IPS-18c (cell line): ENCODE data around the gene CBX7.

Experiments
- H3K4me3 ChIP-seq: 2 replicates; pipeline ENCODE4 v1.7.0; 2013; ENCODE audit warnings: low read depth, mild to moderate bottlenecking, low read length, moderate library complexity; ENCODE audit not compliant: insufficient read depth
- H3K9me3 ChIP-seq: one replicate; pipeline ENCODE4 v1.6.1; 2013; ENCODE audit warnings: mild to moderate bottlenecking, low read length, moderate library complexity; ENCODE audit not compliant: control insufficient read depth, insufficient read depth

Gene CBX7

DNA sequence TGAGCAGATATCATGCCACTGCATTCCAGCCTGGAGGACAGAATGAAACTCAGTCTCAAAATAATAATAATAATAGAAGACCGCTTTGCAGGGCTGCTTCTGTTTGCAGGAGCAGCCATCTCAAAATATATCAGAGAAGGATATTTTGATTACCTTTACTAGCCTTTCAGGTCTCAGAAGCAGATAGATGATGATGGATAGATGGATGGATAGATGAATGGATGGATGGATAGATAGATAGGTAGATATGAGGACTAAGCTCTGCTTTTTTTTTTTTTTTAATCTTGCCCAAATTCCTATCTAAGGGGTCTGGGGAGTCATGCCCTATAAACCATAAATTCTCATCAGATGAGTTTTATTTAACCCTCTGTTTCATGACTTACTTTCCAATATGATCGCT lies 36.9 kb downstream of the CBX7 start:
- Histone ChIP-seq H3K9me3 (no peaks in the 10 kb centered on the region), H3K4me3 (no peak overlapping the region)

DNA sequence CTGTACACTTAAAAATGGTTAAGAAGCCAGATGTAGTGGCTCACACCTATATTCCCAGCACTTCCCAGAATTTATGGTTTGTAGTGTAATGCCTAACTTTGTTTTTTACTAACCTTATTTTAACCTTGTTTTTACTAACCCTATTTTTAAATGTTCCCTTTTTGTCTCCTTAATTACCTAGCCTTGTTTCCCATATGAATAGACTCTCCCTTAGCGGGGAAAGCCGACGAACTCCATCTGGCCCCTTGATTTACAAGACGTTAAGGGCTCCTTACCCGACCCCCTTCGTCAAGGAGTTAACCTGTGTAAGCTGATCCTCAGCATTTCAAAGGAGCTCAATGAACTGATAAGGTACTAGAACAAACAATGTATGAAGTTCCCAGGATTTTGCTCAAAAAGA lies 38.4 kb downstream of the CBX7 start:
- Histone ChIP-seq H3K9me3 (no peaks in the 10 kb centered on the region), H3K4me3 (no peak overlapping the region)

DNA sequence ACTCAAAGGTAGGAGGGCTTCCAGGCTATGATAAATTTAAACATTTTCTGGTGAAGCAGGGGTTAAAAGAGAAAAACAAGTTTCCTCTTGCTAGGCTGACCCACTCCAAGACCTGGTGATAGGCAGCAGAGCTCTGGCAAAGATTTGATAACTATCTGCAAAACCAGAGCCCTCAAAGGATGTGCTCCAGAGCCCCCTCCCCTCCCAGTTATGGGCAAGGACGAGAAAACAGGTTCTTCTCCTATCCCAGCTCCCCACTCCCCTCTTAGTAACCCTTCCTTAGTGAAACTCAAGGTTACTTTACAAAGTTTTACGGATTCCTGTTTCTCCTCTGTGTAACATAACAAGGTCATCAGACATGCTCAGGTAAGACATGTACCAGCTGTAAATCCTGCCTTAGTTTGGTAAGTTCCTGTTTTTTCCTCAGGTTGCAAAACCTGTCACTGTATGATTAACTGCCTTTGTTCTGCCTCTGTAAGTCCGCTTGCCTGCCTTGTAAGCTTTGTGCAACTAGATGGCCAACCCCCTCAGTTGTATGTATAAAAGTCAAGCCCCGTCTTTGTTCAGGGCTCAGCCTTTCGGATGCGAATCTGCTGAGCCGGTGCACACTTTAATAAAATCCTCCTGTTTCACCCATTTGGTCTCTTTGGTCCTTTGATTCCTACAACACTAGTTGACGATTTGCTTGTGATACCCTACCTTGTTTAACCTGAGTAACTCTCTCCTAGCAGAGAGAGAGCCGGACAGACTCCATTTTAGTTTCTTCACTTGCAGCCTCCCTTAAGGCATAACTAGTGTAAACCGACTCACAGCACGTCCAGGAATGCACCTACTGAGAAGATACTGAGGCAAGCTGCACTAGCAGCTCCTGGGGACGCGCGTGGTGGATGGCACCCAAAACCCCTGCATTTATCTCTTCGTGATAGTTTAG lies 41.6 kb downstream of the CBX7 start:
- no peaks in the 10 kb centered on the region for H3K9me3 ChIP-seq

DNA sequence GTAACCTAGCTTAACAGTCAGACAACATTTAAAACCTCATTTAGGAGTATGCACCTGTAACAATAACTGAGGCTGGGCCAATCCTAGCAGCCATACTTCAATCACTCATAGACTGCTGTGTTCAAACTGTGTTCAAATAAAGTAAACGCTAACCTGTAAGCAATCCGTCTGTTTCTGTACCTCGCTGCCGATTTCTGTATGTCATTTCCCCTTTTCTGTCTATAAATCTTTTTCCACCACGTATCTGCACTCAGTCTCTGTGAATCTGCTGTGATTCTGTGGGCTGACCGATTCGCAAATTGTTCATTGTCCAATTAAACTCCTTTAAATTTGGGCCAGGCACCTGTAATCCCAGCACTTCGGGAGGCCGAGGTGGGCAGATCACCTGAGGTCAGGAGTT lies 43.1 kb downstream of the CBX7 start:
- no peaks in the 10 kb centered on the region for H3K9me3 ChIP-seq
- H3K4me3 ChIP-seq: no peak overlapping the region

More for the DNA sequence above, 41.6 kb downstream of the CBX7 start:
- H3K4me3 ChIP-seq: no peak overlapping the region

DNA sequence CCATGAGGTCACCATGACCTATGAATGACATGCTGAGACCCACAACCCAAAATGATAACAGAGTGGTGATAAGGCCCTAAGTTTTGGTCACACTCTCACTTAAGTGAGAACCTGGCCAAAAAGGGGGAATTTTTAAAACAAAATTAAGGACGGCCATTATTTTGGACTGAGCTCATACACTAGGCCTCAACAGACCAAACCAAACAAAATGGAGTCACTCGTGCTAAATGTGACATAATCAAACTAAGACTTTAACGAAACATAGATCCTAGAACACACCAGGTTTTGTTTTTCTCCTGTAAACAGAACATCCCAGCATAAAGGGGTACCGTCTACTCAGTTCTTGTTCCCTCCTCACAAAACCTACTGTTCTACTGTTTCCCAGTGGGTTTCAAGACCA lies 44.0 kb downstream of the CBX7 start:
- no peak overlapping the region for H3K4me3 ChIP-seq
- H3K9me3 ChIP-seq: no peaks in the 10 kb centered on the region

DNA sequence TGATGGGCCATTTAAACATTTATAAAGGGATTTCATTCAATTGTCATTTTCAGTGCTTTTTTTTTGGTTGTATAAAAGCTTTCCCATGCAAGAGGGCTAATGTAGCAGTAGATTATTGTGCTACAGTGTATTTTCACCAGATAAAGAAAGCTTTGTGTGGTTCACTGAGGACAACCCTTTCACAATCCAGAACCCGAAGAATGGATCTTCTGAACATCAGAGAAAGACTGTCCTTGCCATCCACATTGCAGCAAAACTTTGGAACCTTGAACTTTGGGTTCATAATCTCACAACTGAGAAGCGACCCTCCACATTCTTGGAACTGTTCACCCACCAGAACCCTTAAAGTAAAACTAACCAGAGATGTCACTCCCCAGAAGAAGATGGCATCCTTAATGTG lies 46.2 kb downstream of the CBX7 start:
- no peak overlapping the region for H3K4me3 ChIP-seq
- no peaks in the 10 kb centered on the region for H3K9me3 ChIP-seq

DNA sequence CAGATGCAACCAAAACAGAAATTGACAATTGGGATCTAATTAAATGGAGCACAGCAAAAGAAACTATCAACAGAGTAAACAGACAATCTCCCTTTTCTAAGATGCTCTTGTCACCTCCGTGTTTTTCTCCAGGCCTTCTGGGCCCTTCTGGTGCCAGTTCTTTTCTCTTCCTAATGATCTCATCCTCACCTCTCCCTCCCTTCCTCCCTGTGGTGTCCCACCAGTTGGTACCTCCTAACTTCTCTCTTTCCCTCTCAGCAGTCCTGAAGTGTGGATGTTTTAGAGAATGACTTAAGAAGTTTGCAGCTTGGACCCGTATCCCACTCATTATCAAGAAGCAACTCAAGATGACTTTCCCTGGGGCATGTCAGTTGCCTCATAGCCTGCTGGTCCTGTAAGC lies 49.0 kb downstream of the CBX7 start:
- no peaks in the 10 kb centered on the region for H3K9me3 ChIP-seq

DNA sequence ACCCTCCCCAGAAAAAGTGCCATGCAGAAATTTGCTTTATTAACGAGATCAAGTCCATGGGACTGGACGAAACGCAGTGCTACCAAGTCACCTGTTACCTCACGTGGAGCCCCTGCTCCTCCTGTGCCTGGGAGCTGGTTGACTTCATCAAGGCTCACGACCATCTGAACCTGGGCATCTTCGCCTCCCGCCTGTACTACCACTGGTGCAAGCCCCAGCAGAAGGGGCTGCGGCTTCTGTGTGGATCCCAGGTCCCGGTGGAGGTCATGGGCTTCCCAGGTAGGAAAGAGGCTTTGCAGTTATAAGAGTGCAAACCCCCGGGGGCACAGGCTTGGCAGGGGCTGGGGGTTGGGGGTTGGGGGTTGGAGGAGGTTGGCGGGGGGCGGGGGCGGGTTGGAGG lies 51.3 kb downstream of the CBX7 start:
- no peak overlapping the region for H3K4me3 ChIP-seq

More for the DNA sequence above, 49.0 kb downstream of the CBX7 start:
- H3K4me3 ChIP-seq: no peak overlapping the region

DNA sequence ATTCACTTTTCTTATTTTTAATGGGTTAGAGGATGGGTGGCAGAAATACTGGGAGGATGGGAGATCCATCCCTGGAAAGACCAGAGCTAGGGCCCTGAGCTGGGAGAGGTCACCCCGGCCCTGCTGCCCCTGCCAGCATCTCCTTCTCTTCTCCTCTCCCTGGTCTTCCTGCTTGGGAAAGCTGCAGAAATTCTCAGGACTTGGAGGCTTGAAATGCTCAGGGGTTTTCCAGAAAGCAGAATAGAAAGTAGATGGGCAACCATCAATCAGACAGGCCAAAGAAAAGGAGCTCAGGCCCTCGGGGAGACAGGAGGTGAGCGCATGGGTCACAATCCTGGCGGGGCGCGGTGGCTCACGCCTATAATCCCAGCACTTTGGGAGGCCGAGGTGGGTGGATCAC lies 53.9 kb downstream of the CBX7 start:
- no peak overlapping the region for H3K4me3 ChIP-seq

More for the DNA sequence above, 51.3 kb downstream of the CBX7 start:
- no peaks in the 10 kb centered on the region for H3K9me3 ChIP-seq

DNA sequence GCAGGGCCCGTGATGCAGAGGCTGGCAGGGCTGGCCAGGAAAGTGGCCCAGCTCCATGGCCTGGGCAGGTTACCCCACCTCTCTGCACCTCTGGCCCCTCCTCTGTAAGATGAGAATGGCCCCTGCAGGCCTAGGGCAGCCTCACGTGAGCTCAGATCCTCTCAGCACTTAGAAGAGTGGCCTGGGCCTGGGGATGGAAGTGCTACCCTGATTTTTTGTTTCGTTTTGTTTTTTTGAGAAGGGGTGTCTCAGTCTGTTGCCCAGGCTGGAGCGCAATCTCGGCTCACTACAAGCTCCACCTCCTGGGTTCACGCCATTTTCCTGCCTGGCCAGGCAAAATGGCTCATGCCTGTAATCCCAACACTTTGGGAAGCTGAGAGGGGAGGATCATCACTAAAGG lies 54.5 kb downstream of the CBX7 start:
- no peaks in the 10 kb centered on the region for H3K9me3 ChIP-seq
- no peak overlapping the region for H3K4me3 ChIP-seq

More for the DNA sequence above, 53.9 kb downstream of the CBX7 start:
- no peaks in the 10 kb centered on the region for H3K9me3 ChIP-seq

DNA sequence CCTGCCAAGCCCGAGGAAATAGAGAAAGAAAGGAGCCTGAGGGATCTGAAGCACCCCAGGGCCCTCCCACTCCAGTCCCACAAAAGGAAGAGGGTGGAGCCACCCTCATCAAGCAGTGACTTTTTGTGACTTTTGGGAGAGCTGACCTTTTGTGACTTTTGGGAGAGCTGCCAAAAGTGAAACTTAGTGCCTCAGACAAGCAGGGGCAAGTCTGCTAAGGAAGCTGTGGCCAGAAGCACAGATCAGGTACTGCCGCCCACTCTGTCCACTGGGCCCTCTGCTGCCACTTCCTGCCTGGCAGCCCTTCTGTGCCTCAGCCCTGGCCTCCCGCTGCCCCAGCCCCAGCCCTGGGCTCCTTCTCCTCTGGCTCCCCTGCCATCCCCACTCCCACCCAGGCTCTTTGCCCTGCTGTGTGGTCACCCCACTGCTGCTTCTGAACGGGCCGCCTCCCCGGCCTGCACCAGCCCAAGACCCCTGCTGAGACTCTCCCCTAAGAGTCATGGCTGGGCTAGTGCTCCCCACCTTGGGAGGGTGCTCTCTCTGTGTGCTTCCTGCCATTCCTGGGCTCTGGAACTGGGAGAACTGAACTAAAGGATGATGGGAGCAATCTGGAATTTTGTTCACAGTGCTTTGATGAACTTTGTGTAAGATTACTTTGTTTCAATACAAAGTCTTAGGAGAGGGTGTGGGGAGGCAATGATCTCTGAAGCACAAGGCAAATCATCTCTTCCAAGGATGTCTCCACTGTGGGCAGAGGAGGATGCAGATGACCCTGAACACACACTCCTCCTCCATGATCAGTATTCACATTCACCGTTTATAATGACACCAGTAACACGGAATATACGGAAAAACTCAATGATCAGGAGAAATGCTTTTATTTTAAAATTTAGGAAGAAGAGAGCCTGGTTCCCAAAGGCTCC lies 55.1 kb downstream of the CBX7 start, which contains the start of gene APOBEC3H:
Gene APOBEC3H, plus strand, starts transcription at position 147 of the 923 bp plus-strand sequence. CDS start 3,035 bp downstream, outside the sequence.
- Histone ChIP-seq H3K9me3 (no peaks in the 10 kb centered on the region), H3K4me3 (no peak within 1 kb of the TSS)

DNA sequence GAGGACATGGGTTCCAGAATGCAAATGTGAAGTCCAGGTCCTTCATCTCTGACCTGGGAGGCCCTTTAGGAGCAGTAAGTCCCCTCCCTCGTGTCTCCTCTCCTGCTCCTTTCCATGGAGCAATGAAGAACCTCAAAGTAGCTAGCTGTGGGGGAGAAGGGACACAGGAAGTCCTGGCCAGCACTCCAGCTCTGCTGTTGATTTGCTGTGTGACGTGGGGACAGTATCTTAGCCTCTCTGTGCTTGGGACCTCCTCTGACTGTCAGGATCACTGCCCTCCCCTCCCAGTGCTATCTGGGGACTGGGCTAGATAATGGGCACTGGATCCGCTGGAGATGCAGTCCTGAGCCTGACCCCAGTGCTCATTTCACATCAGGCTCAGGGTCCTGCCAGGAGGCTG lies 56.5 kb downstream of the CBX7 start:
- Histone ChIP-seq H3K9me3 (no peaks in the 10 kb centered on the region), H3K4me3 (no peak overlapping the region)

DNA sequence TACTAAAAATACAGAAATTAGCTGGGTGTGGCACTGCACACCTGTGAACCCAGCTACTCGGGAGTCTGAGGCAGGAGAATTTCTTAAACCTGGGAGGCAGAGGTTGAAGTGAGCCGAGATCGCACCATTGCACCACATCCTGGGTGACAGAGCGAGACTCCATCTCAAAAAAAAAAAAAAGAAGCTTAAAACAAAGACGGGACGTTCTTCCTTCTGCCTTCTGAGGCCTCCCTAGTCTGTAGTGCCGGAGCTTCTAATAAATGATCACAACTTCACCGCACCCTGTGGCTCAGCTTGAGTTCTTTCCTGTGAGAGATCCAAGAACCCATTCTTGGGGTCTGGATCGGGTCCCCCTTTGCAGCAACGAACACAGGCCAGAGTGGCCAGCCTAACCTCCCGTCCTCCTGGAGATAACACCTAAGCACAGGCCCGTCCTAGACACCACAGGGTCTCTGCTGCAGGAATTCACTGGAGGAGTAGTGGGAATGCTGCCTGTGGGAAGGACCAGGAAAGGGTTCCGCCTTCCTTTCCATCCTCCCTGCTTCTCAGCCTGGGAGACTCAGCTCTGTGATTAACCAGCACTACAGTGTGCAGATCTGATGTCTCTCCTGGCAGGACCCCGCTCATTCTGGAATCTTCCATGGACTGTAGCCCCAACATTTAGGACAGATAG lies 57.6 kb downstream of the CBX7 start:
- Histone ChIP-seq H3K9me3 (no peaks in the 10 kb centered on the region), H3K4me3 (no peak overlapping the region)

DNA sequence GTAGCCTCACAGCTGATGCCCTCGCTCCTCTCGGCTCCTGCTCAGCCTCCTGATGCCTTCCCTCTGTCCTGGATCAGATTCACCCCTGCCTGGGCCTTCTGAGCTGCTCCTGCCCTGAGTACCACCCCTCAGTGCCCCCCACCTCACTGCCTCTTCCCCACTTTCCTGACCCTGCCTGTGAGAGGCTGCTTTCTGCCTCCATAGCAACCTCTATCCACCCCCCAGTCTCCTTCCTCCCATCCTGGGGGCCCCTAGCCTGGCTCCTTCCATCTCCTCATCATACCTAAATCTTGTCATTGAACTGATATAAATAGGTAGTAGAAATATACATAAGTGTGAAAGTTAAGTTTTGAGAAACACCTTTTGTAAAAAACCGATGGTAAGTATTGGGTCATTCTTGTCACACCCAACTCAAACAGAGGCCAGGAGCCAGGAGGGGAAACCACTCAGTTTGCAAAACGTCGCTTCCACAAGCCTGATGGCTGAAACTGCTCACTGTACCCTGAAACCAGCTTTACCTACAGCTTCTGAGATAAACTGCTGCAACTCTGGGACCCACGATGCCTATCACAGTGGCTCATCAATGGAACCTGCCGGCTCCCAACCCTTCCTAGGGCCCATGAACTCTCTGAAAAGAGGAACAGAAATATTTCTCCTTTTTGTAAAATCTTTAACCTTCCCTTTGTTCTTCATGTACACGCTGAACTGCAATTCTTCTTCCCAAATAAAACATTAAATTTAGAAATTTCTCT lies 60.2 kb downstream of the CBX7 start:
- no peak overlapping the region for H3K4me3 ChIP-seq
- H3K9me3 ChIP-seq: no peaks in the 10 kb centered on the region

DNA sequence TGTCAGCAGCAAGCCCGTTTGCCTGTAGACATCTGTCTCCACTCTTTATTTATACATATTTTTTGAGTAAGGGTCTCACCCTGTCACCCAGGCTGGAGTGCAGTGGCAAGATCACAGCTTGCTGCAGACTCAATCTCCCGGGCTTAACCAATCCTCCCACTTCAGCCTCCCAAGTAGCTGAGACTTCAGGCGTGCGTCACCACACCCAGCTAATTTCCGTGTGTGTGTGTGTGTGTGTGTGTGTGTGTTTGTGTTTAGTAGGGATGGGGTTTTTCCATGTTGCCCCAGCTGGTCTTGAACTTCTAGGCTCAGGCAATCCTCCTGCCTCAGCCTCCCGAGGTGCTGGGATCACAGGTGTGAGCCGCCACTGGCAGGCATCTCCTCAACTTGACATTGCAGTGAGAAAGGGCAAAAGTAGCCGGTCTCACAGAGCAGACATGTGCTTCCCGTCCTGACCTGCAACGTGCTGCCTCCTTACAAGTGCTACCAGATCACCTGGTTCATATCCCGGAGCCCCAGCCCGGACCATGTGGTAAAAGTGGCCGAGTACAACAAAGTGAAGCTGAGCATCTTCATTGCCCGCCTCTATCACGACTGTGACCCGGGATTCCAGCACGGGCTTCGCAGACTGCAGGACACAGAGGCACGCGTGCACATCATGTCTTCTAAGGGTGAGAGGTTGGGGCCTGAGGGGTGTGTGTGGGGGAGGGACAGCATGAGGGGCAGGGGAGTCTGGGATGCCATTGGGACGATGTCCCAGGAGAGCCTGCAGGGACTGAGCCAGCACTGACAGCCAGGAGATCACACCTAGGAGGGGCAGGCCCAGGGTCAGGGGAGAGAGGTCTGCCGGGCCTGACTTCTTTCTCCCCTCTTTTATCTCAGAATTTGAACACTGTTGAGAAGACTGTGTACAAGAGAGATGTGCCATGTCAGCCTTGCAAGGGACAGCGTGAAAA lies 61.1 kb downstream of the CBX7 start:
- Histone ChIP-seq H3K9me3 (no peaks in the 10 kb centered on the region), H3K4me3 (no peak overlapping the region)
